Upper lobe of left lung (tissue), 6 donors: ENCODE measurements around the gene RUNX2. TPM values are rescaled to one million over a fixed set of nuclear protein-coding genes. Genes with fewer than 3 reads are reported as not detected.
A peak's percentile ranks its signal among the peaks of the same experiment; 100 is the strongest.

Experiments used
- ATAC-seq, 2 donors: fragments of 200-7000 bp; cut with Tn5 transposase; one replicate each; pipeline ENCODE4 v1.9.1; 2022; ENCODE audit warnings: mild to moderate bottlenecking in 2 of 2, moderate library complexity in 2 of 2; ENCODE audit not compliant: low FRiP score in 2 of 2
- DNase-seq, 2 donors: peaks; one replicate each; pipeline ENCODE4 v3.0.0-alpha.2; 2019 to 2020
- H3K27ac ChIP-seq, 4 donors: fragments of 200-600 bp; sonication (generic); one replicate each; pipeline ENCODE4 v1.5.1; 2016 to 2019
- H3K27me3 ChIP-seq, 4 donors: fragments of 200-600 bp; sonication (generic); one replicate each; pipeline ENCODE4 v1.5.1; 2017 to 2019
- H3K36me3 ChIP-seq, 4 donors: fragments of 200-600 bp; sonication (generic); one replicate each; pipeline ENCODE4 v1.5.1; 2016 to 2019
- H3K4me1 ChIP-seq, 4 donors: fragments of 200-600 bp; sonication (generic); one replicate each; pipeline ENCODE4 v1.5.1; 2018 to 2019
- H3K4me3 ChIP-seq, 4 donors: fragments of 200-600 bp; sonication (generic); one replicate each; pipeline ENCODE4 v1.5.1; 2017 to 2019; ENCODE audit warnings: mild to moderate bottlenecking in 2 of 4, moderate library complexity in 1 of 4
- H3K9me3 ChIP-seq, 4 donors: fragments of 200-600 bp; sonication (generic); one replicate each; pipeline ENCODE4 v1.5.1; 2018 to 2019
- CTCF ChIP-seq, 6 experiments: fragments of 450-650 bp in 4 of 6; fragments of 200-600 bp in 2 of 6; sonication (generic) in 2 of 6; IDR thresholded peaks; one replicate each; pipeline ENCODE4 v1.5.1; 2016 to 2019; ENCODE audit warnings: antibody characterized with exemption in 6 of 6
- EP300 ChIP-seq, 4 donors: sonication (generic); formaldehyde crosslinking; IDR thresholded peaks; one replicate each; pipeline ENCODE4 v1.5.1; 2017; ENCODE audit warnings: antibody characterized with exemption in 4 of 4, control low read depth in 2 of 4
- POLR2A ChIP-seq, 4 donors: fragments of 450-650 bp; IDR thresholded peaks; one replicate each; pipeline ENCODE4 v1.5.1; 2016 to 2017; ENCODE audit warnings: antibody characterized with exemption in 4 of 4, mild to moderate bottlenecking in 2 of 4
- POLR2AphosphoS5 ChIP-seq, 2 donors: sonication (generic); formaldehyde crosslinking; IDR thresholded peaks; one replicate each; pipeline ENCODE4 v1.5.1; 2017; ENCODE audit warnings: antibody characterized with exemption in 2 of 2
- WGBS, 2 donors: methylation state at CpG; one replicate each; pipeline ENCODE4 v1.1.5; 2017 to 2018; 5-methylcytosine and 5-hydroxymethylcytosine counted together
- total RNA-seq, 6 donors: library from RNA; depleted of rRNA in 4 of 6; stranded (reverse); fragments of >200 nt in 4 of 6; gene quantifications; one replicate each; pipeline versions ENCODE4 v1.1.0 to v1.2.1, GENCODE V29; 2016 to 2021
- donor health status: DM: no; HTN: no; CAD: no; lungs with moderate emphysema.
- donor health status: DM: no; HTN: yes; CAD: no; lungs with severe emphysema.

Gene RUNX2
- total RNA-seq, 6 donors from 2014 or later, result 2.6 to 12.2 (median 5.5) TPM

- ATAC-seq (no peak), DNase-seq (no peak)
- no peaks in the 10 kb centered on the region for H3K27me3 ChIP-seq
- no peaks in the 10 kb centered on the region for H3K36me3 ChIP-seq
- TF ChIP-seq POLR2A (IDR thresholded peaks at IDR 0.05), result no peak
- 75% methylated on average over 5 of the region's 5 CpGs for WGBS, 2 donors
- no peak overlapping the region for H3K27ac ChIP-seq
- H3K9me3 ChIP-seq, result no peaks in the 10 kb centered on the region
- peaks cover 0 to 6% (median 2%) of the 10 kb centered on the region in 4 donors for H3K4me1 ChIP-seq
- no peak overlapping the region for H3K4me3 ChIP-seq
Observed at GRCh38 chr6:45587229-45588060, 259.3 kb downstream of the RUNX2 start.

- no peak for TF ChIP-seq EP300 (IDR thresholded peaks at IDR 0.05)
- no peak for TF ChIP-seq POLR2A (IDR thresholded peaks at IDR 0.05)
- TF ChIP-seq POLR2AphosphoS5 (IDR thresholded peaks at IDR 0.05), result no peak
- TF ChIP-seq CTCF (IDR thresholded peaks at IDR 0.05), result no peak
- no peak for DNase-seq
- 78 to 82% methylated on average over 3 of the region's 3 CpGs for WGBS, 2 donors
- Histone ChIP-seq H3K4me3 (no peak overlapping the region), H3K4me1 (peaks cover 0 to 6% (median 2%) of the 10 kb centered on the region in 4 donors), H3K27me3 (no peaks in the 10 kb centered on the region), H3K9me3 (no peaks in the 10 kb centered on the region), H3K27ac (no peak overlapping the region), H3K36me3 (no peaks in the 10 kb centered on the region)
- no peak for ATAC-seq
Observed at GRCh38 chr6:45589367-45589766, 261.2 kb downstream of the RUNX2 start.

GRCh38 chr6:45590226-45590625, 262.1 kb downstream of the RUNX2 start:
- no peak overlapping the region for H3K4me3 ChIP-seq
- peaks cover 0 to 6% (median 2%) of the 10 kb centered on the region in 4 donors for H3K4me1 ChIP-seq
- H3K27ac ChIP-seq, result no peak overlapping the region
- 32 to 33% methylated on average over 4 of the region's 4 CpGs for WGBS, 2 donors
- no peaks in the 10 kb centered on the region for H3K36me3 ChIP-seq
- no peaks in the 10 kb centered on the region for H3K9me3 ChIP-seq
- DNase-seq (no peak), ATAC-seq (no peak)
- no peaks in the 10 kb centered on the region for H3K27me3 ChIP-seq
- TF ChIP-seq POLR2AphosphoS5 (IDR thresholded peaks at IDR 0.05) (no peak), EP300 (IDR thresholded peaks at IDR 0.05) (no peak), POLR2A (IDR thresholded peaks at IDR 0.05) (no peak), CTCF (IDR thresholded peaks at IDR 0.05) (no peak)

- Histone ChIP-seq H3K27me3 (no peaks in the 10 kb centered on the region), H3K9me3 (no peaks in the 10 kb centered on the region), H3K4me3 (no peak overlapping the region), H3K4me1 (peaks cover 0 to 6% (median 2%) of the 10 kb centered on the region in 4 donors), H3K27ac (no peak overlapping the region), H3K36me3 (no peaks in the 10 kb centered on the region)
- WGBS, 2 donors, result 69 to 72% methylated on average over 7 of the region's 7 CpGs
- ATAC-seq (peak in 1 of 2 donors; percentile 34), DNase-seq (no peak)
- TF ChIP-seq CTCF (IDR thresholded peaks at IDR 0.05) (no peak), POLR2A (IDR thresholded peaks at IDR 0.05) (no peak), EP300 (IDR thresholded peaks at IDR 0.05) (no peak), POLR2AphosphoS5 (IDR thresholded peaks at IDR 0.05) (no peak)
Observed at GRCh38 chr6:45590696-45591184, 262.6 kb downstream of the RUNX2 start.

GRCh38 chr6:45591306-45591705, 263.2 kb downstream of the RUNX2 start:
- H3K4me3 ChIP-seq, result no peak overlapping the region
- no peak overlapping the region for H3K27ac ChIP-seq
- no peaks in the 10 kb centered on the region for H3K9me3 ChIP-seq
- TF ChIP-seq EP300 (IDR thresholded peaks at IDR 0.05) (no peak), POLR2AphosphoS5 (IDR thresholded peaks at IDR 0.05) (no peak), CTCF (IDR thresholded peaks at IDR 0.05) (no peak), POLR2A (IDR thresholded peaks at IDR 0.05) (no peak)
- H3K27me3 ChIP-seq, result no peaks in the 10 kb centered on the region
- H3K4me1 ChIP-seq, result peaks cover 0 to 6% (median under 1%) of the 10 kb centered on the region in 4 donors
- DNase-seq (no peak), ATAC-seq (no peak)
- no peaks in the 10 kb centered on the region for H3K36me3 ChIP-seq
- WGBS, 2 donors, result 52 to 68% methylated on average over 1 of the region's 1 CpG
